Sigmoid colon (tissue), 7 donors: ENCODE measurements around the gene SNX32. TPM values are rescaled to one million over a fixed set of nuclear protein-coding genes. Genes with fewer than 3 reads are reported as not detected.

ENCODE experiments used
- DNase-seq: peaks from one replicate; pipeline ENCODE4 v3.0.0-alpha.2; 2019
- H3K27ac ChIP-seq, 4 donors: fragments of 200-600 bp; sonication (generic); one replicate each; pipeline ENCODE4 v1.5.1; 2016 to 2019; ENCODE audit warnings: mild to moderate bottlenecking in 1 of 4
- H3K27me3 ChIP-seq, 3 donors: fragments of 200-600 bp; sonication (generic); one replicate each; pipeline ENCODE4 v1.5.1; 2019; ENCODE audit warnings: mild to moderate bottlenecking in 1 of 3
- H3K36me3 ChIP-seq, 4 donors: fragments of 200-600 bp; sonication (generic); one replicate each; pipeline ENCODE4 v1.5.1; 2016 to 2019
- H3K4me1 ChIP-seq, 4 donors: fragments of 200-600 bp; sonication (generic); one replicate each; pipeline ENCODE4 v1.5.1; 2017 to 2019
- H3K4me3 ChIP-seq, 4 donors: fragments of 200-600 bp; sonication (generic); one replicate each; pipeline ENCODE4 v1.5.1; 2017 to 2019; ENCODE audit warnings: mild to moderate bottlenecking in 2 of 4, moderate library complexity in 1 of 4
- H3K9me3 ChIP-seq, 4 donors: fragments of 200-600 bp in 3 of 4; sonication (generic) in 3 of 4; one replicate each; pipeline versions ENCODE4 v1.5.1 to v1.6.1; 2013 to 2019
- CTCF ChIP-seq, 4 experiments: fragments of 450-650 bp in 3 of 4; fragments of 200-600 bp in 1 of 4; IDR thresholded peaks; one replicate each; pipeline ENCODE4 v1.5.1; 2016 to 2019; ENCODE audit warnings: antibody characterized with exemption in 4 of 4, mild to moderate bottlenecking in 3 of 4, moderate library complexity in 2 of 4
- EP300 ChIP-seq, 4 donors: sonication (generic); formaldehyde crosslinking; IDR thresholded peaks; one replicate each; pipeline ENCODE4 v1.6.1; 2017; ENCODE audit warnings: antibody characterized with exemption in 4 of 4
- POLR2A ChIP-seq, 2 donors: fragments of 450-650 bp; IDR thresholded peaks; one replicate each; pipeline ENCODE4 v1.6.1; 2016; ENCODE audit warnings: antibody characterized with exemption in 2 of 2, mild to moderate bottlenecking in 2 of 2, moderate library complexity in 2 of 2
- POLR2AphosphoS5 ChIP-seq, 4 donors: sonication (generic); formaldehyde crosslinking; IDR thresholded peaks; one replicate each; pipeline ENCODE4 v1.6.1; 2017; ENCODE audit warnings: antibody characterized with exemption in 4 of 4
- WGBS, 2 donors: extraction: QIAGEN DNeasy Blood & Tissue Kit; methylation state at CpG; one replicate each; pipeline ENCODE4 v1.1.7; 2013; 5-methylcytosine and 5-hydroxymethylcytosine counted together
- intact Hi-C: fragments of 100-400 bp; cut with DNase I; formaldehyde crosslinking; loops from one replicate; pipeline ENCODE4 v1.15.1; 2023
- polyA plus RNA-seq, 3 donors: library from polyadenylated mRNA; stranded (reverse); fragments of 200-250 nt; gene quantifications; one replicate each; pipeline ENCODE4 v1.2.3, GENCODE V29; 2013
- total RNA-seq, 4 donors: library from RNA; depleted of rRNA; stranded (reverse); fragments of >200 nt; gene quantifications; one replicate each; pipeline ENCODE4 v1.1.0, GENCODE V29; 2016
- donor health status: healthy with polysubstance abuse.
- donor health status: Bipolar disorder and iron deficiency.
- donor health status: healthy.

Gene SNX32
- total and polyA plus RNA-seq, 7 donors: 0.27 to 1.5 (median 0.70) TPM; not detected in 1

DNA sequence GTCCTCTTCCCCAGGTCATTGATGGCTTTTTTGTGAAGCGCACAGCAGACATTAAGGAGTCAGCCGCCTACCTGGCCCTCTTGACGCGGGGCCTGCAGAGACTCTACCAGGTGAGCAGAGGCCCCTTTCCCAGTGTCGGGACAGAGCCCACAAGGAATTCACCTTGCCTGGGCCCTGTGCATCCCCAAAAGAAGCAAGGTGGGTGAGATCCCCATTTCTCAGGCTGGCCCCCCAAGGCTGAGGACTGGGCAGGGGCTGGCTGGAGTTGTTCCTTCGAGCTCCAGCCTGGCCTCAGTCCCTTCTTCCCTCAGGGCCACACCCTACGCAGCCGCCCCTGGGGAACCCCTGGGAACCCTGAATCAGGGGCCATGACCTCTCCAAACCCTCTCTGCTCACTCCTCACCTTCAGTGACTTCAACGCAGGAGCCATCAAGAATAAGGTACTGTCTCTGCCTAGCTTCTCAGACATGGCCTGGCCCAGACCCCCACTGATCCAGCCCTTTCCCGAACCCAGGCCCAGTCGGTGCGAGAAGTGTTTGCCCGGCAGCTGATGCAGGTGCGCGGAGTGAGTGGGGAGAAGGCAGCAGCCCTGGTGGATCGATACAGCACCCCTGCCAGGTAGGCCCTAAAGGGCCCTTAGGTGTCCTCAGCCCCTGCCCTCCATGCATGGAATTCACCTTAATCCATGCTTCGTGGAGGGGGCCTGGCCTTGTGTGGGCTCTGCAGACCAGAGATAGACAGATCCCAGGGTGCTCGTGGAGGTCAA, 31.1 kb downstream of the SNX32 start:
- intact Hi-C loops: no loop called here
- Histone ChIP-seq H3K27me3 (no peaks in the 10 kb centered on the region), H3K4me1 (peaks cover 0 to 46% (median 35%) of the 10 kb centered on the region in 4 donors), H3K4me3 (no peak overlapping the region), H3K9me3 (no peaks in the 10 kb centered on the region), H3K27ac (peak overlapping the region in 1 of 4 donors; percentile 99), H3K36me3 (peaks cover 23 to 83% (median 60%) of the 10 kb centered on the region in 4 donors)
- 88 to 91% methylated on average over 18 of the region's 18 CpGs for WGBS, 2 donors
- no peak for DNase-seq
- TF ChIP-seq CTCF (IDR thresholded peaks at IDR 0.05) (no peak), POLR2A (IDR thresholded peaks at IDR 0.05) (no peak), POLR2AphosphoS5 (IDR thresholded peaks at IDR 0.05) (no peak), EP300 (IDR thresholded peaks at IDR 0.05) (no peak)

- H3K4me1 ChIP-seq: peaks cover 0 to 53% (median 40%) of the 10 kb centered on the region in 4 donors
- H3K27ac ChIP-seq: no peak overlapping the region
- intact Hi-C loops: no loop called here
- WGBS, 2 donors: 83 to 89% methylated on average over 9 of the region's 9 CpGs
- TF ChIP-seq CTCF (IDR thresholded peaks at IDR 0.05) (no peak), POLR2AphosphoS5 (IDR thresholded peaks at IDR 0.05) (no peak), POLR2A (IDR thresholded peaks at IDR 0.05) (no peak), EP300 (IDR thresholded peaks at IDR 0.05) (no peak)
- no peaks in the 10 kb centered on the region for H3K9me3 ChIP-seq
- no peak for DNase-seq
- peaks cover 23 to 88% (median 60%) of the 10 kb centered on the region in 4 donors for H3K36me3 ChIP-seq
- no peaks in the 10 kb centered on the region for H3K27me3 ChIP-seq
- no peak overlapping the region for H3K4me3 ChIP-seq
These were observed 31.9 kb downstream of the SNX32 start for GRCh38 chr11:65865550-65866172.

DNA sequence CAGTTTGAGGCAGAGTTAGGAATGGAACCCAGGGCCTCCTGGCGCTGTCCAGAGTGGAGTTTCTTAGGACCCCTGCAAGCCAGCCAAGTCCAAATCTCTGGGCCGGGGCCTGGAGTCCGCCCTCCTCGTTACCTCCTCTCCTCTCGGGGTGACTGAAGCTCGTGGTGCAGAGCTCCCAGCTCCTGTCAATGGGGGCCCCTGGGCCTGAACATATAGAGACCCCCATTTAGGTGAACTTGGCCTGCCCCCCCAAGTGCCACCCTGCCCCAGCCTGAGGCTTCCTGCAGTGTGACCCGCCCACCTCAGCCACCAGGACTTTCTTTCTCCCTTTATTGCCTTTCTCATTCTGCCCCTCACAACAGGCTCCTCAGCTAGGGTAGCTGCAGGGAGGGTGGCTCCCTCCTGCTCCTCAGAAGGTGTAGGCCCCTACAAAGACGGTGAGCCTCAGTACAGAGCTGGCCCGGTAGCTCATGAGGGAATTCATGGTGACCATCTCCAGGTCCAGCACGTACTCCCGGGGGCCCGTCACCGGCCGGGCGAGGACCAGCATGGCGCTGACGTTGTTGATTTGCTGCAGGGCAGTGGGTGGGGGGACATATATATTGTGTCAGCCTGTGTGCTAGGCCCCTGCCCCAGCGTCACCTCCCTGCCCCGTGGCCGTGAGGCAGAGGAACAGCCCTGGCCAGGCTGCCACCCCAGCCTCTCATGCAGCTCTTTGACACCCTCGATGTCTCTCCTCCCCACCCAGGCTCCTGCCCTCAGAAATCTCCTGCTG, 32.9 kb downstream of the SNX32 start:
- TF ChIP-seq POLR2A (IDR thresholded peaks at IDR 0.05) (no peak), POLR2AphosphoS5 (IDR thresholded peaks at IDR 0.05) (no peak), EP300 (IDR thresholded peaks at IDR 0.05) (no peak), CTCF (IDR thresholded peaks at IDR 0.05) (no peak)
- Histone ChIP-seq H3K4me3 (no peak overlapping the region), H3K9me3 (no peaks in the 10 kb centered on the region), H3K36me3 (peaks cover 23 to 88% (median 59%) of the 10 kb centered on the region in 4 donors), H3K27ac (peak overlapping the region in 1 of 4 donors; percentile 22), H3K4me1 (peaks cover 0 to 53% (median 42%) of the 10 kb centered on the region in 4 donors), H3K27me3 (no peaks in the 10 kb centered on the region)
- 92% methylated on average over 21 of the region's 21 CpGs for WGBS, 2 donors
- intact Hi-C loops: no loop called here
- DNase-seq: peak; percentile 67

GRCh38 chr11:65867284-65868071, 33.7 kb downstream of the SNX32 start:
- DNase-seq: no peak
- intact Hi-C loops: no loop called here

More at GRCh38 chr11:65867284-65868071, 33.7 kb downstream of the SNX32 start:
- peaks cover 0 to 52% (median 38%) of the 10 kb centered on the region in 4 donors for H3K4me1 ChIP-seq
- no peak overlapping the region for H3K4me3 ChIP-seq
- peak overlapping the region in 2 of 4 donors; percentile 22 to 32 for H3K27ac ChIP-seq
- TF ChIP-seq POLR2AphosphoS5 (IDR thresholded peaks at IDR 0.05): no peak
- no peak for TF ChIP-seq POLR2A (IDR thresholded peaks at IDR 0.05)
- no peak for TF ChIP-seq EP300 (IDR thresholded peaks at IDR 0.05)
- no peak for TF ChIP-seq CTCF (IDR thresholded peaks at IDR 0.05)
- no peaks in the 10 kb centered on the region for H3K27me3 ChIP-seq
- H3K36me3 ChIP-seq: peaks cover 23 to 80% (median 52%) of the 10 kb centered on the region in 4 donors
- no peaks in the 10 kb centered on the region for H3K9me3 ChIP-seq
- WGBS, 2 donors: 71 to 79% methylated on average over 29 of the region's 29 CpGs
